K562 (cell line): ENCODE data around the gene STEAP3. TPM values are rescaled to one million over a fixed set of nuclear protein-coding genes. Genes with fewer than 3 reads are reported as not detected.

Experiments
- ATAC-seq: fragments of 200-7000 bp; cut with Tn5 transposase; 3 replicates; pipeline ENCODE4 v1.9.1; 2020; ENCODE audit warnings: moderate library complexity
- BruUV-seq: library from RNA; stranded (reverse); fragments of 400-500 nt; replicated peaks from 2 replicates; lab custom pipeline; 2021; lab: Mats Ljungman, UMichigan
- CTCF ChIA-PET: fragments of 300-600 bp; formaldehyde crosslinking; extraction: SDS; loops from one replicate; lab custom pipeline; 2021; ENCODE audit warnings: low intra/inter-chr PET ratio; lab: Yijun Ruan, JAX
- POLR2A ChIA-PET: fragments of 300-600, 350-650 bp; sonication (Branson Sonifier 250); formaldehyde crosslinking; extraction: SDS; loops from one replicate; lab custom pipeline; 2021; ENCODE audit warnings: antibody characterized with exemption, inconsistent platforms; lab: Yijun Ruan, JAX
- DNase-seq, 4 experiments: peaks; one replicate each; pipeline versions ENCODE4 v3.0.0 to v3.0.0-alpha.2; 2011 to 2018; ENCODE audit warnings: low spot score in 3 of 4, mixed read lengths in 3 of 4; ENCODE audit errors: extremely low read depth in 1 of 4
- FAIRE-seq: peaks from 2 replicates; lab custom pipeline; 2011; peaks lifted over from hg19 to GRCh38; lab: Jason Lieb, UNC
- H2AFZ ChIP-seq: 2 replicates; pipeline ENCODE4 v1.6.0; 2011; ENCODE audit warnings: low read depth, low read length, control low read depth, inconsistent platforms
- H3K27ac ChIP-seq: fragments of 200-600 bp; 3 replicates; pipeline ENCODE4 v1.8.0; 2011; ENCODE audit warnings: low read depth, mild to moderate bottlenecking, control low read depth, inconsistent platforms, low read length, moderate library complexity, mixed read lengths; ENCODE audit errors: extremely low read depth
- H3K27me3 ChIP-seq, 2 experiments: fragments of 300-600 bp in 1 of 2; 2 replicates in 1 of 2; 3 replicates in 1 of 2; pipeline versions ENCODE4 v1.6.0 to v1.8.0; 2011; ENCODE audit warnings: inconsistent platforms in 2 of 2, low read length in 2 of 2, mild to moderate bottlenecking in 1 of 2, mixed read lengths in 1 of 2, moderate library complexity in 1 of 2; ENCODE audit not compliant: control insufficient read depth in 2 of 2, insufficient read depth in 2 of 2
- H3K36me3 ChIP-seq: fragments of 300-600 bp; 3 replicates; pipeline ENCODE4 v1.8.0; 2011; ENCODE audit warnings: mild to moderate bottlenecking, low read length, inconsistent platforms; ENCODE audit not compliant: control insufficient read depth, insufficient read depth
- H3K4me1 ChIP-seq, 2 experiments: fragments of 200-600 bp in 1 of 2; replicated peaks in 1 of 2; 2 replicates in 1 of 2; 3 replicates in 1 of 2; pipeline versions ENCODE4 v1.5.1 to v1.8.0; 2011; ENCODE audit warnings: inconsistent platforms in 2 of 2, low read length in 2 of 2, mild to moderate bottlenecking in 1 of 2, mixed read lengths in 1 of 2, moderate library complexity in 1 of 2; ENCODE audit not compliant: control insufficient read depth in 2 of 2, insufficient read depth in 2 of 2
- H3K4me2 ChIP-seq: 2 replicates; pipeline ENCODE4 v1.6.1; 2011; ENCODE audit warnings: low read length, control low read depth, inconsistent platforms, mixed read lengths; ENCODE audit not compliant: insufficient read depth
- H3K4me3 ChIP-seq: fragments of 200-600 bp; sonication (generic), shearing (Covaris generic); 2 replicates; pipeline ENCODE4 v1.5.1; 2016; ENCODE audit warnings: control low read depth, inconsistent platforms
- H3K79me2 ChIP-seq: fragments of 200-600 bp; 3 replicates; pipeline ENCODE4 v1.8.0; 2011; ENCODE audit warnings: low read length, inconsistent platforms; ENCODE audit not compliant: control insufficient read depth, insufficient read depth
- H3K9ac ChIP-seq, 2 experiments: 2 replicates each; pipeline versions ENCODE4 v1.6.0 to v1.6.1; 2011; ENCODE audit warnings: low read depth in 2 of 2, low read length in 2 of 2, control low read depth in 1 of 2, inconsistent platforms in 1 of 2, mild to moderate bottlenecking in 1 of 2, mixed read lengths in 1 of 2; ENCODE audit not compliant: insufficient read depth in 1 of 2
- H3K9me1 ChIP-seq: one replicate; pipeline ENCODE4 v1.6.0; 2011; ENCODE audit warnings: inconsistent platforms, mild to moderate bottlenecking, low read length, moderate library complexity; ENCODE audit not compliant: control insufficient read depth, insufficient read depth
- H3K9me3 ChIP-seq: replicated peaks from 2 replicates; pipeline ENCODE4 v1.5.1; 2011; ENCODE audit warnings: low read depth, low read length, inconsistent platforms; ENCODE audit not compliant: control insufficient read depth, insufficient read depth
- H4K20me1 ChIP-seq: replicated peaks from 2 replicates; pipeline ENCODE4 v1.6.1; 2011; ENCODE audit warnings: low read length, inconsistent platforms, mixed read lengths; ENCODE audit not compliant: control insufficient read depth, insufficient read depth
- EWSR1 ChIP-seq: fragments of 450-650 bp; IDR thresholded peaks from 2 replicates; pipeline ENCODE4 v1.6.1; 2018; ENCODE audit warnings: borderline replicate concordance, mild to moderate bottlenecking, low read depth, moderate library complexity; ENCODE audit not compliant: partially characterized antibody
- GATA2 ChIP-seq: sonication (generic); formaldehyde crosslinking; IDR thresholded peaks from 2 replicates; pipeline ENCODE4 v1.4.0; 2020; ENCODE audit warnings: mild to moderate bottlenecking, missing genetic modification reagents
- ID3 ChIP-seq, 2 experiments: fragments of 250-450 bp in 1 of 2; fragments of 450-650 bp in 1 of 2; sonication (Bioruptor Pico) in 1 of 2; IDR thresholded peaks; 2 replicates each; pipeline versions ENCODE4 v1.6.1 to v1.8.0; 2016 to 2021; ENCODE audit warnings: mild to moderate bottlenecking in 2 of 2, moderate library complexity in 2 of 2, missing compliant biosample characterization in 1 of 2, missing genetic modification characterization in 1 of 2
- LCOR ChIP-seq: sonication (generic); formaldehyde crosslinking; IDR thresholded peaks from 2 replicates; pipeline ENCODE4 v1.8.0; 2022; ENCODE audit warnings: mild to moderate bottlenecking, missing genetic modification reagents
- MECOM ChIP-seq: fragments of 250-450 bp; sonication (Bioruptor Pico); IDR thresholded peaks from 2 replicates; pipeline ENCODE4 v1.8.0; 2022; ENCODE audit warnings: inconsistent platforms
- MEF2D ChIP-seq: conservative IDR thresholded peaks from 2 replicates; pipeline ENCODE4 v1.6.1; 2016; ENCODE audit warnings: low read depth, missing genetic modification characterization, missing compliant biosample characterization
- NCOA6 ChIP-seq: fragments of 450-650 bp; IDR thresholded peaks from 2 replicates; pipeline ENCODE4 v1.6.1; 2017; ENCODE audit warnings: mild to moderate bottlenecking
- RBM15 ChIP-seq: fragments of 200-400 bp; formaldehyde crosslinking; IDR thresholded peaks from 2 replicates; pipeline ENCODE4 v1.6.1; 2018; ENCODE audit warnings: mild to moderate bottlenecking, low read length, moderate library complexity; ENCODE audit not compliant: insufficient read depth
- SMAD4 ChIP-seq: fragments of 250-450 bp; sonication (Bioruptor Pico); conservative IDR thresholded peaks from 2 replicates; pipeline ENCODE4 v1.8.0; 2021; ENCODE audit warnings: inconsistent platforms, mild to moderate bottlenecking, moderate library complexity
- SNRNP70 ChIP-seq: fragments of 200-400 bp; formaldehyde crosslinking; optimal IDR thresholded peaks from 2 replicates; pipeline ENCODE3; 2017; ENCODE audit warnings: low read depth, low read length
- TCF3 ChIP-seq: sonication (generic); formaldehyde crosslinking; IDR thresholded peaks from 2 replicates; pipeline ENCODE4 v1.4.0; 2020; ENCODE audit warnings: mild to moderate bottlenecking, missing genetic modification reagents
- ZFX ChIP-seq: sonication (generic); formaldehyde crosslinking; IDR thresholded peaks from 2 replicates; pipeline ENCODE4 v1.8.0; 2022; ENCODE audit warnings: mild to moderate bottlenecking, missing genetic modification reagents, moderate library complexity
- ZNF584 ChIP-seq: fragments of 200-800 bp; sonication (Bioruptor generic); IDR thresholded peaks from 2 replicates; pipeline ENCODE4 v1.6.1; 2016; ENCODE audit warnings: low read depth, mild to moderate bottlenecking, missing genetic modification characterization, missing compliant biosample characterization
- WGBS: fragments of 100-300 bp; shearing (Covaris generic); methylation state at CpG from one replicate; pipeline ENCODE4 v1.1.6; 2016; ENCODE audit warnings: low coverage, mixed read lengths; ENCODE audit not compliant: insufficient coverage; ENCODE audit errors: missing lambda C conversion rate; 5-methylcytosine and 5-hydroxymethylcytosine counted together
- in situ Hi-C: fragments of 300-500 bp; cut with MboI; formaldehyde crosslinking; loops from 4 replicates; pipeline ENCODE4 v1.15.0; 2018; ENCODE audit warnings: inconsistent platforms, mixed read lengths
- intact Hi-C: fragments of 100-400 bp; cut with micrococcal nuclease; formaldehyde crosslinking; loops from 2 replicates; pipeline ENCODE4 v1.14.2; 2022
- polyA plus RNA-seq, 8 experiments: library from polyadenylated mRNA; depleted of rRNA in 4 of 8; stranded (reverse) in 5 of 8; unstranded in 3 of 8; fragments of >200 nt; fragmentation: Nextera tagmentation in 2 of 8; fragmentation: Illumina TruSeq in 1 of 8; extraction: Ambion mirVana in 2 of 8; extraction: Trizol in 1 of 8; gene quantifications; 2 replicates each; pipeline versions ENCODE4 v1.2.1 to v1.2.3, GENCODE V29; 2011 to 2014; ENCODE audit warnings: inconsistent platforms in 1 of 8, missing spikeins in 1 of 8
- total RNA-seq, 7 experiments: library from RNA; depleted of rRNA in 6 of 7; stranded (reverse); fragments of >200 nt in 6 of 7; fragmentation: Illumina TruSeq in 2 of 7; extraction: Trizol in 2 of 7; gene quantifications; 2 replicates each; pipeline versions ENCODE4 v1.2.1 to v1.2.3, GENCODE V29; 2011 to 2021; ENCODE audit warnings: low replicate concordance in 1 of 7

Gene STEAP3
- total and polyA plus RNA-seq, 9 of the 15 experiments (the other 6 are each of a cell fraction or from before 2014, with no cell fraction given): 1.8 to 31.6 (median 9.0) TPM

DNA sequence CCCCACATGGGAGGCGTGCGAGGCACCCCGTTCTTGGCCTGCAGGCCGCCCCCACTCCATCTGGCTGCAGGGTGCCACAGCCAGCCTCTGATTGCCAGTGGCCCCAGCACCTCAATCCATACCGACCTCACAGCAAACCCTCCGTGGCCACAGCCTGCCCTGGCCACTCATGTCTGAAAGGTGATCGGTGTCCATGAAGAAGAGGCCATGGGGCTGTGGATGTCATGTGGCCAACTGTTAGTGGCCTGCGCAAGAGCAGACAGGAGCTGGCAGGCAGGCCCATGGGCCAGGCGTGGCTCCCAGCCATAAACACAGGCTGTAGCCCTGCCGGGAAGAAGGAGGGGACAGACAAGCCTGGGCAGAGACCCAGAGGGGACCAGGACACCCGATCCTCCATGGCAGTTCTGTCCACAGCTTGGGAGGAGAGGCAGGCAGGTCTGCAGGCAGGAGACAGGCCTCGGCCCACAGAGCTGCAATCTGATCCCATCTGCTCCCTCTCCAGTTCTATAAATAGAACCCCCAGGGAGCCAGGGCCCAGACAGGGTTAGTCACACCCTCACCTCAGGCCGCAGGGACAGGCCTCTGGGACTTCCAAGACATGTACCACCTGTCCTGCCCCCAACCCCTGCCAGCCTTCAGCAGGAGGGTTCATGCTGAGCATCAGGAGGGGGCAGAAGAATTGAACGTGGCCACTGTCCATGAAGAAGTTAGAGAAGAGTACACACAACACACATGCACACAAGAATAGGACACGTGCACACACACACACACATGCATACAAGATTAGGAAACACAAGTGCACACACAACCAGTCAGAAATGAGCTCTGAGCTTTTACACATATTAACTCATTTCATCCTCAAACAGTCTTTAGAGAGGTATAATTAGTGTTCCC lies 16.9 kb downstream of the STEAP3 start:
- in situ Hi-C loops: no loop called here
- no TSS peak for BruUV-seq
- FAIRE-seq: no peak
- TF ChIP-seq EWSR1 (no peak), NCOA6 (no peak), MECOM (CRISPR knock-in tag) (no peak), MEF2D (tag) (peak; percentile 93), GATA2 (peak; percentile 37; the same call in 1 of the 2 replicates), SMAD4 (CRISPR knock-in tag) (peak; percentile 23; the same call in 1 of the 2 replicates), ID3 (CRISPR knock-in tag; IDR thresholded peaks at IDR 0.05) (no peak), ID3 (tag; IDR thresholded peaks at IDR 0.05) (no peak), ZFX (CRISPR knock-in tag) (peak; percentile 47), LCOR (no peak), TCF3 (CRISPR knock-in tag) (peak; percentile 29; the same call in 1 of the 2 replicates), RBM15 (no peak), SNRNP70 (no peak), ZNF584 (CRISPR knock-in tag) (no peak)

More for the DNA sequence above, 16.9 kb downstream of the STEAP3 start:
- peaks cover 10% of the 10 kb centered on the region; the same call in 1 of the 3 replicates for H3K36me3 ChIP-seq
- peak in 3 of 4 experiments; percentile 27 to 41 (median 36) for DNase-seq
- no peak overlapping the region for H2AFZ ChIP-seq
- H3K4me3 ChIP-seq: no peak overlapping the region
- peaks cover 9 to 13% of the 10 kb centered on the region in 2 experiments for H3K4me1 ChIP-seq
- peaks cover 4% of the 10 kb centered on the region for H3K9me1 ChIP-seq
- no peaks in the 10 kb centered on the region for H3K79me2 ChIP-seq
- no peak overlapping the region for H3K4me2 ChIP-seq
- no peaks in the 10 kb centered on the region for H3K9me3 ChIP-seq
- H3K27ac ChIP-seq: no peak overlapping the region
- no peaks in the 10 kb centered on the region; the same call in 1 of the 2 replicates for H4K20me1 ChIP-seq
- ChIA-PET POLR2A (interaction anchor here (0.7 to 1.3 kb wide), 3 partner anchors 17 to 846 kb away, joined by 3 to 4 read pairs (median 3); partner anchors contain the start of gene STEAP3), CTCF (no interaction called here)
- peak overlapping the region in 1 of 2 experiments; percentile 79; a peak in 2 of 4 replicates for H3K9ac ChIP-seq
- WGBS: 59% methylated on average over 12 of the region's 15 CpGs
- no peaks in the 10 kb centered on the region for H3K27me3 ChIP-seq
- intact Hi-C loops: no loop called here
- ATAC-seq: peak; percentile 67
